ENCODE results near the gene PPM1A. TPM values are rescaled to one million over a fixed set of nuclear protein-coding genes. Genes with fewer than 3 reads are reported as not detected.

Gene PPM1A
- 18.5 TPM for polyA plus RNA-seq

- H3K36me3 Mint-ChIP-seq: peaks cover 3% of the 10 kb centered on the region
- H3K27me3 Mint-ChIP-seq: no peaks in the 10 kb centered on the region
- peak within 1 kb of the TSS; percentile 96 to 97 (median 97) for H3K4me3 Mint-ChIP-seq
- H3K4me1 Mint-ChIP-seq: peaks cover 25 to 37% (median 34%) of the 10 kb centered on the region in 3 donors
- H3K9me3 Mint-ChIP-seq: no peaks in the 10 kb centered on the region
- H3K27ac Mint-ChIP-seq: peak within 1 kb of the TSS; percentile 99 to 100 (median 99)
Observed at GRCh38 chr14:60248697-60249318, at the start of gene PPM1A. Gene PPM1A (plus strand): TSS chr14:60249221. CDS start chr14:60282704, 33,483 bp downstream.

- Mint-ChIP-seq H3K27me3 (peaks cover 5% of the 10 kb centered on the region), H3K36me3 (peaks cover 4% of the 10 kb centered on the region), H3K27ac (no peak overlapping the region), H3K4me1 (peaks cover 7 to 8% (median 7%) of the 10 kb centered on the region in 3 donors), H3K9me3 (peaks cover 1 to 14% (median 2%) of the 10 kb centered on the region in 3 donors), H3K4me3 (no peak overlapping the region)
Observed at GRCh38 chr14:60199321-60199720, 49.7 kb upstream of the PPM1A start.

GRCh38 chr14:60204104-60204842 lies 44.7 kb upstream of the PPM1A start:
- Mint-ChIP-seq H3K36me3 (peaks cover 4% of the 10 kb centered on the region), H3K4me3 (peak overlapping the region in 3 of 4 donors; percentile 7 to 46 (median 13)), H3K27ac (no peak overlapping the region), H3K27me3 (peaks cover 11% of the 10 kb centered on the region), H3K4me1 (peaks cover 13 to 17% (median 16%) of the 10 kb centered on the region in 3 donors), H3K9me3 (peaks cover 0 to 9% (median 4%) of the 10 kb centered on the region in 3 donors)

DNA sequence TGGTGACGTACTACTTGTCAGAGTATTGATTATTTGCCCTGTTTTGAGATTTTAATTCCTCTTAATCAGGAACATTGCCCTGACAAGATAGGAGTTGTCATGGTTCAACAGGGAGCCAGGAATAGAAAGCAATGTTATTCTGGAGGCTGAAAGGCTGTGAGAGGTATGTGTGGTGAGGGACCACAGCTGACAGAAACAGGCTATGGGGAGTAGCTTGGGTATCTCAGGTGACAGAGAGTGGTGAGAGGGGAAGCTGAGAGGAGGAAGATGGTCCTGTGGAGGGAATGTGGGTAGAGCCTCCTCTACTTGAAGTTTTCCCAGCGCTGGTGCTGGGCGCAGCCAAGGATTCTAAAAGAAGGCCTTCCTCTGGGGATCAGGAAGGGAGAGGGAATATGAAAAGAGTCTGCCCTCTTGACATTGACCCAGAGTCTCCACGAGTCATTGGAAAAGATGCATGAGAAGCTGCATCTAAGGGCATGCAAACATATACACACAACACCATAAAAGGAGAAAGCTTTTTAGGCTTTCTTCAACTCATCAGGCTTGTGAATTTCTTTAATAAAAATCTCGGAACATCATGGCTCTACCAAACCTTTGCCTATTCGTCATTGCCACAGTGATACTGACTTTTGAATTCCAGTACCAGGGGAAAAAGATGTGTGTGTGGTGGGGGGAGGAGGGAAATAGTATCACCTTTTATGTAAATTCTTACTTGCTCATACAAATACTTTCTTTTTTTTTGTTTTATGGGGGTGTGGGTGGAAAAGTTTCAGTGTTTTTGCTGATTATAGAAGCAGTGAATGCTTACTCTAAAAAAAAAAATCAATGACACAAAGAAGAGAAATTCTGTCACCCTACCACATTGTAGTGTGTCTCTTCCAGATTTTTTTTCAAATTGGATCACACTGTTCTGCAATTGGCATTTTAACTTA lies 43.9 kb upstream of the PPM1A start:
- H3K9me3 Mint-ChIP-seq: peaks cover 0 to 3% (median under 1%) of the 10 kb centered on the region in 3 donors
- H3K27me3 Mint-ChIP-seq: peaks cover 11% of the 10 kb centered on the region
- no peaks in the 10 kb centered on the region for H3K36me3 Mint-ChIP-seq
- H3K27ac Mint-ChIP-seq: no peak overlapping the region
- peak overlapping the region in 1 of 4 donors; percentile 7 for H3K4me3 Mint-ChIP-seq
- H3K4me1 Mint-ChIP-seq: peaks cover 13 to 17% (median 16%) of the 10 kb centered on the region in 3 donors

GRCh38 chr14:60206249-60206670 lies 42.8 kb upstream of the PPM1A start:
- Mint-ChIP-seq H3K27ac (no peak overlapping the region), H3K4me3 (no peak overlapping the region), H3K36me3 (no peaks in the 10 kb centered on the region), H3K27me3 (peaks cover 12% of the 10 kb centered on the region), H3K4me1 (peaks cover 13 to 17% (median 16%) of the 10 kb centered on the region in 3 donors), H3K9me3 (peaks cover 0 to 3% (median 0%) of the 10 kb centered on the region in 3 donors)

GRCh38 chr14:60206837-60207533 lies 42.0 kb upstream of the PPM1A start:
- H3K36me3 Mint-ChIP-seq: no peaks in the 10 kb centered on the region
- peaks cover 0 to 3% (median 0%) of the 10 kb centered on the region in 3 donors for H3K9me3 Mint-ChIP-seq
- H3K27me3 Mint-ChIP-seq: peaks cover 10% of the 10 kb centered on the region
- H3K4me1 Mint-ChIP-seq: peaks cover 13 to 17% (median 16%) of the 10 kb centered on the region in 3 donors
- H3K27ac Mint-ChIP-seq: no peak overlapping the region
- no peak overlapping the region for H3K4me3 Mint-ChIP-seq

DNA sequence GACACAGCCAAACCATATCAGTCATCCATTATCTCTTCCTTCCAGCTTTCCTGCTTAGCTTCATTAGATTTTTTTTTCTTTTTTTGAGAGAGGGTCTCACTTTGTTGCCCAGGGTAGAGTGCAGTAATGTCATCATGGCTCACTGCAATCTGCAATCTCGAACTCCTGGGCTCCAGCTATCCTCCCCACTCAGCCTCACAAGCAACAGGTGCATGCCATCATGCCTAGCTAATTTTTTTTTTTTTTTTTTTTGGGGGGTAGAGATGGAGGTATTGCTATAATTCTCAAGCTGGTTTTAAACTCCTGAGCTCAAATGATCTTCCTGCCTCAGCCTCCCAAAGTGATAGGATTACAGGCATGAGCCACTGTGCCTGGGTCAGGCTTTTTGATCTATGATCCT lies 38.3 kb upstream of the PPM1A start:
- H3K9me3 Mint-ChIP-seq: peaks cover 0 to 3% (median 0%) of the 10 kb centered on the region in 3 donors
- H3K4me1 Mint-ChIP-seq: peaks cover 4 to 11% (median 8%) of the 10 kb centered on the region in 3 donors
- no peak overlapping the region for H3K4me3 Mint-ChIP-seq
- H3K36me3 Mint-ChIP-seq: no peaks in the 10 kb centered on the region
- peak overlapping the region in 1 of 3 donors; percentile 14 for H3K27ac Mint-ChIP-seq
- H3K27me3 Mint-ChIP-seq: peaks cover 2% of the 10 kb centered on the region

DNA sequence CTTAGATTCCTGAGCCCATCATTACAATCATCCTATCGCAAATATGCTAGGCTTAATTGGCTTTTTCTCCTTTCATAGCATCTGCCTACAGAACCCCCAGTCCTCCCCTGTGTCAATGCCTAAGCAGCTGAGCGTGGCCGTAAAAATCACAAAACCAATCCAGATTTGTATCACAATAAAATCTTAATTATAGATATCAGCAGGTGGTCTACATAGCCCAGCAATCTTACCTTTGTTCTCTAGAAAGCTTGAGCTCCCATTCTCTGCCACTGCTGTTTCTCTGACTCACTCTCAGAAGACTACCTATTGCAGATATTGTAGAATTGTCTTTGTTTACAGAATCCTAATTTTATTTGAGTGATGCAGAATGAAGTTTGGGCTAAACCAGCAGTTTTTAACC lies 37.9 kb upstream of the PPM1A start:
- peak overlapping the region in 1 of 3 donors; percentile 14 for H3K27ac Mint-ChIP-seq
- peaks cover 2% of the 10 kb centered on the region for H3K27me3 Mint-ChIP-seq
- peaks cover 0 to 3% (median 0%) of the 10 kb centered on the region in 3 donors for H3K9me3 Mint-ChIP-seq
- H3K4me3 Mint-ChIP-seq: no peak overlapping the region
- H3K36me3 Mint-ChIP-seq: no peaks in the 10 kb centered on the region
- H3K4me1 Mint-ChIP-seq: peaks cover 4 to 11% (median 8%) of the 10 kb centered on the region in 3 donors

- Mint-ChIP-seq H3K27ac (no peak overlapping the region), H3K4me3 (no peak overlapping the region), H3K9me3 (peaks cover 0 to 3% (median 0%) of the 10 kb centered on the region in 3 donors), H3K36me3 (no peaks in the 10 kb centered on the region), H3K4me1 (peaks cover 4 to 11% (median 8%) of the 10 kb centered on the region in 3 donors), H3K27me3 (peaks cover 2% of the 10 kb centered on the region)
Observed at GRCh38 chr14:60212503-60213371, 36.3 kb upstream of the PPM1A start.

- Mint-ChIP-seq H3K4me3 (no peak overlapping the region), H3K4me1 (peaks cover 4 to 11% (median 8%) of the 10 kb centered on the region in 3 donors), H3K27me3 (peaks cover 2% of the 10 kb centered on the region), H3K9me3 (peaks cover 0 to 3% (median 0%) of the 10 kb centered on the region in 3 donors), H3K36me3 (no peaks in the 10 kb centered on the region), H3K27ac (no peak overlapping the region)
Observed at GRCh38 chr14:60214003-60214402, 35.0 kb upstream of the PPM1A start.

- no peak overlapping the region for H3K27ac Mint-ChIP-seq
- peaks cover 4 to 11% (median 8%) of the 10 kb centered on the region in 3 donors for H3K4me1 Mint-ChIP-seq
- H3K4me3 Mint-ChIP-seq: no peak overlapping the region
- H3K27me3 Mint-ChIP-seq: peaks cover 2% of the 10 kb centered on the region
- H3K9me3 Mint-ChIP-seq: no peaks in the 10 kb centered on the region
- H3K36me3 Mint-ChIP-seq: no peaks in the 10 kb centered on the region
Observed at GRCh38 chr14:60214415-60215126, 34.5 kb upstream of the PPM1A start.

DNA sequence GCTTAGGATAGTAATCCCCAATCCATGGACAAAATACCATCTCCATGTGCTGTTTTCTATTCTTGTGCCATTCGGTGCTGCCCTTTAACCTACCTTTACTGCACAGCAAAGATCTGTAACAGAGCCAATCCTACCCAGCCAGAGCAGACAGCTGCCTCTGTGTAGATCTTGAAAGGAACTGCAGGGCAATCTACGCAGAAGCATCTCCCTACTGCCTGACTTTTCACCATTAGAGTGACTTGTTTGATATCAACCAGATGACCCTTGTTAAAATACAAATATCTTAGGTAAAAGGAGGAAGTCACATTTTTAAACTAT lies 33.9 kb upstream of the PPM1A start:
- Mint-ChIP-seq H3K27ac (no peak overlapping the region), H3K4me1 (peaks cover 4 to 11% (median 8%) of the 10 kb centered on the region in 3 donors), H3K36me3 (no peaks in the 10 kb centered on the region), H3K27me3 (peaks cover 2% of the 10 kb centered on the region), H3K9me3 (no peaks in the 10 kb centered on the region), H3K4me3 (no peak overlapping the region)
